Mononuclear cell (primary cell): ENCODE data around the gene DOLPP1. TPM values are rescaled to one million over a fixed set of nuclear protein-coding genes. Genes with fewer than 3 reads are reported as not detected.
"Not testable (repeated sequence)": the region's sequence is repeated elsewhere in the genome, so short reads cannot be mapped to it uniquely, and the experiment has no call there.

Source experiments
- H3K27me3 ChIP-seq: 2 replicates; pipeline ENCODE4 v1.6.0; 2011; ENCODE audit warnings: low read length, control low read depth; ENCODE audit not compliant: insufficient read depth
- H3K4me1 ChIP-seq: 2 replicates; pipeline ENCODE4 v1.5.1; 2011; ENCODE audit warnings: mild to moderate bottlenecking, low read length, control low read depth; ENCODE audit not compliant: insufficient read depth
- H3K4me3 ChIP-seq: 2 replicates; pipeline ENCODE4 v1.5.1; 2011; ENCODE audit warnings: mild to moderate bottlenecking, low read length, moderate library complexity
- H3K9me3 ChIP-seq: 2 replicates; pipeline ENCODE4 v1.5.1; 2011; ENCODE audit warnings: low read depth, mild to moderate bottlenecking, control low read depth, low read length
- total RNA-seq: library from RNA; depleted of rRNA; stranded (reverse); fragments of >200 nt; gene quantifications from one replicate; pipeline ENCODE4 v1.2.3, GENCODE V29; 2012

The DOLPP1 gene
- total RNA-seq, 1 donor, result 1.9 TPM

GRCh38 chr9:129109952-129110739, 29.2 kb downstream of the DOLPP1 start:
- peaks cover 47% of the 10 kb centered on the region for H3K4me1 ChIP-seq
- peak overlapping the region; percentile 70 for H3K4me3 ChIP-seq

DNA sequence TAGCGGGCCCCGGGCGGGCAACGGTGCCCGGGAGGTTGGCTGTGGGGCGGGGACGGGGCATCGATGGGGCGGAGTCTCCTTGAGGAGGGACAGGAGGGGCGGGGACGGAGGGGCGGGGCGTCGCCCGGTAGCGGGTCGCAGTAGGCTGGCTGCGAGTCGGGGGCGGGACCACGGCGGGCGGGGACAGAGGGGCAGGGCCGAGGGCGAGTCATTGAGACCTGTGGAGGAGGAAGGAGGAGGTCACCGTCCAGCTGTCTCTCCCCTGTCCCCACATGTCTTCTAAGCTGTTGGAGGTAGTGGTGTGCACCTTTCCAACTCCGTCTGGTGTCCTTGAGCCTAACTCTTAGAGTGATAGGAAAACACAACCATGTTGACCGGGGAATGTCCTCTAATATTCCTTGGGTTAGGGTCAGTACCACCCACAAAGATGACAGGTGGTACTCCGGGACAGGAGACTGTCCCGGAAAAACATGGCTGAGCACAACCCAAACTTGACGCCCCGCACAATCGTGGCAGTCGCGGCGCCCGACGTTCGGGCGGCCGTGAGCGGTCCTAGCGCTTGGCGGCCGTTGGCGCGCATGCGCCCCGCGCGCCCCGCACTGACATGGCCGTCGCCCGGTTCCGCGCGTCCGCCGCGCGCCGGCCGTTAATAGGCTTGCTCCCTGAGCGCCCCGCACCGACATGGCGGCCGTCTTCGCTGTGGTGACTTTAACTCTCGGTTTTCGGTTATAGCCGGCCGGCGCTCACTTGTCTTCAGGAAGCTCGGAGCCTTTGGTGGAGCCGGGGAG, 30.0 kb downstream of the DOLPP1 start, which contains the start of the genes CRAT and PTPA:
TSS of gene CRAT (minus strand) at position 54 of the 788 bp plus-strand sequence. CDS start 284 bp downstream, outside the sequence.
TSS of gene PTPA (plus strand) at position 676 of the 788 bp plus-strand sequence. CDS start 186 bp downstream, outside the sequence.
- Histone ChIP-seq H3K4me3 (peak within 1 kb of the TSS; percentile 97), H3K9me3 (no peaks in the 10 kb centered on the region), H3K27me3 (no peaks in the 10 kb centered on the region), H3K4me1 (peaks cover 49% of the 10 kb centered on the region)

More at GRCh38 chr9:129109952-129110739, 29.2 kb downstream of the DOLPP1 start:
- Histone ChIP-seq H3K27me3 (no peaks in the 10 kb centered on the region), H3K9me3 (no peaks in the 10 kb centered on the region)

DNA sequence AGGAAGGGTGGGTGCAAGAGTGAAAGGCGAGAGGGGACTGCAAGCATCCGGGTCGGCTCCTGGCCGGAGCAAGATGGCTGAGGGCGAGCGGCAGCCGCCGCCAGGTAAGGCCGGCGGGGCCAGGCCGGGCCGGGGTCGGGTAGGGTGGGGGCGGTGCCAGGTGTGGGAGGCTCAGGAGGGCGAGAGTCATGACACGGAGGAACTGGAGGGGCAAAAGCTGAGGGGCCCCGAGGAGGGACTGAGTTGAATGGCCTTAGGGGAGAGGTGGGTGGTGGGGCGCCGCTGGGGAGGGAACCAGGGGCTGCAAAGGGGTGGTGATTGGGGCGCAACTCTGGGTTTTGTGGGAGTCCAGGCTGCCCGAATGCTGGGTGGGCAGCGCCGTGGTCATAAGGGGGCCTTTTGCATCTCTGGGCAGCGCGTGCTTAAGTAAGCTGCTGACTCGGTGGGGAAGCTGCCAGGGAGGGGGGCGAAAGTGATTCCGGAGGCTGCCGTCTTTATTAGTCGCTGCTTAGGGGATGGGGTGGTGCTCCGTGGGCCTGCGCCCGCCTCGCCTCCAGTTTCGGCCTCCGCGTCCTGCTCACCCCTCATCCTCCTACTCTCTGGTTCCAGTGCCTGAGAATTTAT, 30.7 kb downstream of the DOLPP1 start:
- no peaks in the 10 kb centered on the region for H3K27me3 ChIP-seq

GRCh38 chr9:129112526-129112925, 31.6 kb downstream of the DOLPP1 start:
- H3K4me1 ChIP-seq, result peaks cover 49% of the 10 kb centered on the region
- H3K4me3 ChIP-seq, result peak overlapping the region; percentile 97
- not testable (repeated sequence) for H3K27me3 ChIP-seq, H3K9me3 ChIP-seq

More for the DNA sequence above, 30.7 kb downstream of the DOLPP1 start:
- Histone ChIP-seq H3K9me3 (no peaks in the 10 kb centered on the region), H3K4me1 (peaks cover 49% of the 10 kb centered on the region), H3K4me3 (peak overlapping the region; percentile 97)

DNA sequence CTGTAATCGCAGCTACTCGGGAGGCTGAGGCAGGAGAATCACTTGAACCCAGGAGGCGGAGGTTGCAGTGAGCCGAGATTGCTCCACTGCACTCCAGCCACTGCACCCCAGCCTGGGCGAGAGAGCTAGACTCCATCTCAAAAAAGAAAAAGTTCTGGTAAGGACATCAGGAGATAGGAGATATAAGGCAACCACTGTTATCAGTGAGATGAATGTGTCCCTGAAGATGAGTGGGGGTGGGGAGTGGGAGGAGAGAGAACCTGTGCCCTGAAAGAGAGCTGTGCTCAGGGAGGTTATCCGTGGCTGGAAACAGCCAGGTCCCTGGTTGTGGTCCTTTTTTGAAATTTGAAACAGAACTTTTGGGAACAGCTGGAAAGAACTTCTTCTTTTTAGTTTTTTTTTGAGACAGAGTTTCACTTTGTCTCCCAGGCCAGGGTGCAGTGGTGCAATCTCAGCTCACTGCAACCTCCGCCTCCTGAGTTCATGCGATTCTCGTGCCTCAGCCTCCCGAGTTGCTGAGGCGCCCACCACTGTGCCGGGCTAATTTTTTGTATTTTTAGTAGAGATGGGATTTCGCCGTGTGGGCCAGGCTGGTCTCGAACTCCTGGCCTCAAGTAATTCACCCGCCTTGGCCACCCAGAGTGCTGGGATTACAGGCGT, 32.9 kb downstream of the DOLPP1 start:
- Histone ChIP-seq H3K27me3 (no peaks in the 10 kb centered on the region), H3K4me3 (no peak overlapping the region), H3K4me1 (peaks cover 49% of the 10 kb centered on the region), H3K9me3 (no peaks in the 10 kb centered on the region)

- Histone ChIP-seq H3K27me3 (no peaks in the 10 kb centered on the region), H3K4me1 (peaks cover 15% of the 10 kb centered on the region), H3K4me3 (no peak overlapping the region), H3K9me3 (no peaks in the 10 kb centered on the region)
Measured at GRCh38 chr9:129118799-129119198, 37.9 kb downstream of the DOLPP1 start.

GRCh38 chr9:129121483-129121882, 40.6 kb downstream of the DOLPP1 start:
- Histone ChIP-seq H3K4me1 (no peaks in the 10 kb centered on the region), H3K4me3 (no peak overlapping the region), H3K27me3 (no peaks in the 10 kb centered on the region), H3K9me3 (no peaks in the 10 kb centered on the region)

- Histone ChIP-seq H3K27me3 (no peaks in the 10 kb centered on the region), H3K4me3 (no peak overlapping the region), H3K9me3 (no peaks in the 10 kb centered on the region), H3K4me1 (no peaks in the 10 kb centered on the region)
Measured at GRCh38 chr9:129122133-129122532, 41.2 kb downstream of the DOLPP1 start.

DNA sequence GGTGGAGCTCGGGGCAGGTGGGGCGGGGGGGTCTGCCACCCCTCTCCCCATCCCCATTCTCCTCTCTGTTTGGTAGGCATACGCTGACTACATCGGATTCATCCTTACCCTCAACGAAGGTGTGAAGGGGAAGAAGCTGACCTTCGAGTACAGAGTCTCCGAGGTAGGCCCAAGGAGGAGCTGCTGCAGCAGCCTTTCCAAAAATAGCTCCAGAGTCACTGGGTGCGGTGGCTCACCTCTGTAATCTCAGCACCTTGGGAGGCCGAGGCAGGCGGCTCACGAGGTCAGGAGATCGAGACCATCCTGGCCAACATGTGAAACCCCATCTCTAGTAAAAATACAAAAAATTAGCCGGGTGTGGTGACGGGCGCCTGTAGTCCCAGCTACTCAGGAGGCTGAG, 42.1 kb downstream of the DOLPP1 start:
- H3K27me3 ChIP-seq, H3K9me3 ChIP-seq, H3K4me1 ChIP-seq, H3K4me3 ChIP-seq: not testable (repeated sequence)

- H3K9me3 ChIP-seq, result no peaks in the 10 kb centered on the region
- H3K27me3 ChIP-seq, result no peaks in the 10 kb centered on the region
- no peaks in the 10 kb centered on the region for H3K4me1 ChIP-seq
- no peak overlapping the region for H3K4me3 ChIP-seq
Measured at GRCh38 chr9:129124506-129125069, 43.7 kb downstream of the DOLPP1 start.

- Histone ChIP-seq H3K4me1 (no peaks in the 10 kb centered on the region), H3K27me3 (no peaks in the 10 kb centered on the region), H3K4me3 (no peak overlapping the region), H3K9me3 (no peaks in the 10 kb centered on the region)
Measured at GRCh38 chr9:129125478-129125877, 44.6 kb downstream of the DOLPP1 start.

- Histone ChIP-seq H3K4me3 (no peak overlapping the region), H3K9me3 (no peaks in the 10 kb centered on the region), H3K27me3 (no peaks in the 10 kb centered on the region)
Measured at GRCh38 chr9:129126749-129127618, 46.1 kb downstream of the DOLPP1 start.

DNA sequence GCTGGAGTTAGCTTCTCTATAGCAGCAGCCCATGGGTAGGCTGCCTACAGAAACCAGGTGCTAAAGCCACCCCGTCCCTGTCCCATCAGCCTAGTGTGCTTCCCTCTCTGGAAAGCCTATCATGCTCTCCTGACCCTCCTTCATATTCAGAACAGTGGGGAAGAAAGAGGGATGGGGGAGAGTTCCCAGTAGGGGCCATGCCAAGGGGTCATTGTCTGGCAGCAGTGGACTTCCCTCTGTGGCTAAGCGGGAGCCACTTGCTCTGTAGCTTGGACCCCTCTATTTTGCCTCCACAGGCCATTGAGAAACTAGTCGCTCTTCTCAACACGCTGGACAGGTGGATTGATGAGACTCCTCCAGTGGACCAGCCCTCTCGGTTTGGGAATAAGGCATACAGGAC, 47.8 kb downstream of the DOLPP1 start:
- no peak overlapping the region for H3K4me3 ChIP-seq
- H3K27me3 ChIP-seq, result no peaks in the 10 kb centered on the region
- H3K9me3 ChIP-seq, result no peaks in the 10 kb centered on the region
- peaks cover 6% of the 10 kb centered on the region for H3K4me1 ChIP-seq

More at GRCh38 chr9:129126749-129127618, 46.1 kb downstream of the DOLPP1 start:
- H3K4me1 ChIP-seq, result peaks cover 6% of the 10 kb centered on the region
